Suppressor macrophage treated with lipopolysaccharide for 1 hour (primary cell): ENCODE measurements around the gene CASQ2.
"Not testable (repeated sequence)": the region's sequence is repeated elsewhere in the genome, so short reads cannot be mapped to it uniquely, and the experiment has no call there.

Experiments
- DNase-seq, 3 donors: peaks; one replicate each; pipeline ENCODE4 v3.0.0-alpha.2; 2020 to 2022

Gene CASQ2

DNA sequence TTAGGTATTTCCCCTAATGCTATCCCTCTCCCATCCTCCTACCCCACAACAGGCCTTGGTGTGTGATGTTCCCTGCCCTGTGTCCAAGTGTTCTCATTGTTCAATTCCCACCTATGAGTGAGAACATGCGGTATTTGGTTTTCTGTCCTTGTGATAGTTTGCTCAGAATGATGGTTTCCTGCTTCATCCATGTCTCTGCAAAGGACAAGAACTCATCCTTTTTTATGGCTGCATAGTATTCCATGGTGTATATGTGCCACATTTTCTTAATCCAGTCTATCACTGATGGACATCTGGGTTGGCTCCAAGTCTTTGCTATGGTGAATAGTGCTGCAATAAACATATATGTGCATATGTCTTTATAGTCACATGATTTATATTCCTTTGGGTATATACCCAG is 10.6 kb upstream of the CASQ2 start:
- not testable (repeated sequence) for DNase-seq

DNA sequence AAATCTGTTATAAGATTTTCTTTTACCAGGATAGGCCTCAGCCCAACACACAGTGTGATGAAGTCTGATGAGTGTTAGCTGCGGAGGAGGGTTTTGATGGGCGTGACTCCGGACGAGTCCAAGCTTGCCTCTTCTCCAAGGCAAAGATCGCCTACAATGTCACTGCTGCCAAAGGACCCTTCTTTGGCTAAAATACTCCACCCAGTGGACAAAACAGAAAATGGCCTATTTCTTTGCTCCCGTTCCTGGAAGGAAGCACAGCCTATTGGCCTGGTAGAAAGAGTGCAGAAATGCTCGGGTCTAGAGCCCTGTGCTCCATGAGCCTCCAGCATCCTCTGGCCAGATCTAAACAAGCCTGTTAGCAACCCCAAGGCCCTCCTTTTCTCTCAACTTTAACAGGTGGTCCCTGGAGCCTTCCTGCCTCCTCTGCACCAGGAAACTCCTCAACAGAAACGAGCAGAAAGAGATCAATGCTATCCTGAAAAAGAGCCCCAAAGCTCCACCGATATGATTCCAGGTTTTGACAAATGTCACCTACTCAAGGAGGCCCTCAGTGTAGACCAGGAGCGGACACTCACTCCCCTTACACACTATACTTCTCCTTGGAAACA is 3.4 kb upstream of the CASQ2 start:
- peak; percentile 85 to 90 (median 88) for DNase-seq

DNA sequence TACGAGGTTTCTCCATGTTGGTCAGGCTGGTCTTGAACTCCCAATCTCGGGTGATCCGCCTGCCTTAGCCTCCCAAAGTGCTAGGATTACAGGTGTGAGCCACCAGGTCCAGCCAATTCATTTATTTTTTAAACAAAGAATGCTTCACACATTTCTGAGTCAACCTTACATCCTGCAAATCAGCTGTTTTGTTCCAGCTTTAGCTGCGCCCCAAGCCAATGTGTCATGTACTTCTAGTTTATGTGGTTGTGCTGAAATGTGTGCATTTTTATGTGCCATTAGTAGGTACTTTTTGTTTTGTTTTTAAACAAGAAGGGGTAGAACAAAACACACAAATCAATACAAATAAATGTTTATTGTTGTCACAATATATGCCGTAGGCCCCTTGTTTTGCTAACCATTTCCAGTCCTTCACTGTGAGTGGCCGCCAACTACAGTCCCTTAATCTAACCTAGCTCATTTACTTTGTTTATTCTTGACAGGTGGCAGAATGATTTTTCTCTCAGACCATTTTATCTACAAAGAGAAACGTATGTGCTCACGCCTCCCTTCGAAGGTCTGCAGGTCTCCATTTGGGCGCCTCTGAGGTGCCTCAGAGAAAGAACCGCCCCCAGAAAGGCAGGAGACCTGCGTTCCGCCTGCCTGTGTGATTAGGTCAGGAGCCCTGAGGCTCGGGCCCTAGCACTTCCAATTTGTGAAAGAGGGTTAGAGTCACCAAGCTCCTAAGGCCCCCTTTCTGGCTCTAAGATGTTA is 2.8 kb upstream of the CASQ2 start:
- no peak for DNase-seq

DNA sequence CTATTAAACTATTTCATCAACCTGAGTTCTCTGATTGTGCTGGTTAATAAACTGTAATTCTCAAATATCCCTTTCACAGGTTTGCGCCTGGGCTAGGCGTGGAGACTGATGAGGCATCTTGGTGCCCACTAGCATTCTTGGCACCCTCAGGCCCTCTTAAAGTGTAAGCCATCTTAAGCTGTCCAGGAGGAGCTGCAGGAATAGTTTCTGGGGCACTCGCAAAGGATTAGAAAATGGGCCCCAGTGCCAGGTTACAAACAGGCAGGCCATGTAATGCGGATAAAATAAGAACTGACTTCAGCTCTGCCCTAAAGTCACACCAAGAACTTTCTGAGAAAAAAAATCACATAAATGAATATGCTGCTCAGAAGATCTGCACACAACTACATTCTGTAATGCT is 1.1 kb downstream of the CASQ2 start:
- DNase-seq, result no peak

DNA sequence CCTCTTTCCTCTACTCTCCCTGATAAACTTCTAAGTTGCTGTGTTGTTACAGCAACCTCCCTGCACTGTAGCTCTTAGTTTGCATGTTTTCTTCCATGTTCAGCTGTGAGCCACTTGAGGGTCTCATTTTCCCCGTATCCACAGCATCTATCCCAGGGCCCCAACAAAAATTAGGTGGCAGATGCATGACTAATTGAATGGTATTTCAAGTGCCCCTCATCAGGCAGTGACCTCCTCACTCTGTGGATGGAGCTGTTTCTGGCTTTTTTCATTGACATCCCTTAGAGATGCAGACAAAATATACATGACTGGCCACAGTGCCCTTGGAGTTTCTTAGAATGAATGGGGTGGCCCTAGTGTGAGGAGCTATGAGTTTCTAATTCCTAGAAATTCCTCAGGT is 3.4 kb downstream of the CASQ2 start:
- DNase-seq, result no peak

DNA sequence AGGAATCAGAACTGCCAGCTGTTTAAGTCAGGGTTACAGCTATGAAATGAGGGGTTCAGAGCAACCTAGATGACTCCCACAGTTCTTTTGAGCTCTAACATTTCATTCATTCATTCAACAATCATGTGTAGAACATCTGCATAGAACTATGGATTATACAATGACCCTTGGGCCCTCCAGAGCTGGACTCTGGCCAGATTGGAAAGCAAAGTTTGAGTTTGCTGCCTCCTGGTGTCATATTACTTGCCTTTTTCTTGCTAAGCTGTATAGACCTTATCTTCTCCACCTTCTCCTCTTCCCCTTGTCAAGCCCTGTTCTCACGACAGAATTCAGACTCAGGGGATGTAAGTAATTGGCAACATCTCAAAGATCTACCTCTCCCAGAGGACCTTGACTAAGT is 4.0 kb downstream of the CASQ2 start:
- peak; percentile 45 to 58 (median 56) for DNase-seq

DNA sequence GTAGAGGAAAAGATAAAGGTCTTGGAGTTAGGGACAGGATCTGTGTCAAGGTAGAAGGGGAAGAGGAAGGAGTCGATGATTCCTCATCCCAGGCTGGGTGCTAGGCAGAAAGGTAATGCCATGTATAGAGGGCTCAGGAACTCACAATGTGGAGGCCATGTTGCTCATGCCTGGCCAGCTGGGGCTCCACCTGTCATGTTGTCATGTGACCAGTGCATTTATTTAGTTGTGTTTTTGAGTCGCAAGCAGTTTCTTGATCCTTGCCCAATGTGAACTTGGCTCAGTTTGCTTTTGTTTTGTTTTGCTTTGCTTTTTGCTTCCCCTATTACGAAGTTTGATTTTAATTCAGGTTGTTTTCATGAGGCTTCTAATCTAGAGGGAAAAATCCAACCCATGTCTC is 5.7 kb downstream of the CASQ2 start:
- DNase-seq, result no peak

DNA sequence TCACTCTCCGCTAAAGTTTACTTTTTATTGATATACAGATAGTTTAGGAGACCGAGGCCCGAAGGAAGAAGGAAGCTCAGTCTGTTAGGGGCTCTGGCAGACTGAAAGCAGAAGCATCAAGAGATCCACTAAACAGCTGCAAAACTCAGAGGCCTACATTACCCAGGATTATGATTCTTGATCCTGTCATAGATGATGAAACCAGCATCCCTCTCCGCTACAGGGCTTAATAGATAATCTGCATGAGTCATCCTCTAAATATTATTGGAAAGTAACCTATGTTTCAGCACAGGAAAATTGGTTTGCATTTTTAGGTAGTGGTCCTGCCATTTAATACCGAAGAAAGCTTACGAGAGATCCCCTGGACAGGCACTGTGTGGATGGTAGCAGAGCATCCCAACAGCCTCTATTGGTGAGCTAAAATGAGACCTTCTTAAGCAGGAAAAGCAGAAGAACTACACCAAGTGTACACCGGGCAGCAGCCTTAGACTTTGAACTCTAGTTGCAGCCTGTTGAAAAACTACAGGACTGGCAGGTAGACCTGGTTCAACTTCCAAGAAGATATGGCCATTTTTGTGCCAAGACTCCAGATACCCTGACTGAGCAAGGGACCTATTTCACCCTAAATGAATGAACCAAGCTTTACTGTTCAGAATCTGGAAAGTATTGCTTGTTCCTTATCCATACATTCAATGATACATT is 6.8 kb downstream of the CASQ2 start:
- no peak for DNase-seq

DNA sequence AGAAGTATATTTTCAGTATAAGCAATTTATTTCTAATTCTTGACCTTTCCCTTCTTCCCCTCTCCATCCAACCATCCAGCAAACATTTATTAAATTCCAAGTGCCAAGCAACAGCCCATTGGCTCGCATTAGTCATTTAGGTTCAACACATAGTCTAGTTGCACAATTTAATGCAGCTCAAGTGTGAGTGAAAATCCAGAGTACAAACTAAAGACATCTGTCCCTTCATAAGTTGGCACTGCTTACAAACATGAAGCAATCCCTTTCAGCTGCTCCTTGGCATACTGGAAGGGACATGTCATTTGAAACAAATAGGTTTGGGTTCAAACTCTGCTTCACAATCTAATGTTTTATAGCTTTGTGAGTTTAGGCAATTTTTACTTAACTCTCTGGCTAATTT is 10.7 kb downstream of the CASQ2 start:
- no peak for DNase-seq

DNA sequence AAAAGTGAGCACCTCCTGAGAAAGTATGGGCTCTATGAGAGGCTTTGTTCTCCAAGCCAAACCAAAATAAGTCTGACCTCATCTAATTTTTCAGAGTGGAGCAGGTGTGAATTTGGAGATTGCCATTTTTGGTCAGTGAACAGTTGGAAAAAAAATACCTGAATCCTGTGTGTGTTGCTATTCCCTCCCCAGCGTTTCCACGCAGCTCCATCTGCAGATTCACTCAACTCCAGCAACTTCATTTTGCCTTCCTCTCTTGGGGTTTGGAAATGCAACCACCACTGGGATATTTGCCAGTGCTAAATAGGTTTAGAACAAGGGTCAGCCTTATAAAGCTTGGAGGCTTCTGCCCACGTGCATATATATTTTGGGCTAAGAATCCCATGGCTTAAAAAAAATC is 11.2 kb downstream of the CASQ2 start:
- no peak for DNase-seq

DNA sequence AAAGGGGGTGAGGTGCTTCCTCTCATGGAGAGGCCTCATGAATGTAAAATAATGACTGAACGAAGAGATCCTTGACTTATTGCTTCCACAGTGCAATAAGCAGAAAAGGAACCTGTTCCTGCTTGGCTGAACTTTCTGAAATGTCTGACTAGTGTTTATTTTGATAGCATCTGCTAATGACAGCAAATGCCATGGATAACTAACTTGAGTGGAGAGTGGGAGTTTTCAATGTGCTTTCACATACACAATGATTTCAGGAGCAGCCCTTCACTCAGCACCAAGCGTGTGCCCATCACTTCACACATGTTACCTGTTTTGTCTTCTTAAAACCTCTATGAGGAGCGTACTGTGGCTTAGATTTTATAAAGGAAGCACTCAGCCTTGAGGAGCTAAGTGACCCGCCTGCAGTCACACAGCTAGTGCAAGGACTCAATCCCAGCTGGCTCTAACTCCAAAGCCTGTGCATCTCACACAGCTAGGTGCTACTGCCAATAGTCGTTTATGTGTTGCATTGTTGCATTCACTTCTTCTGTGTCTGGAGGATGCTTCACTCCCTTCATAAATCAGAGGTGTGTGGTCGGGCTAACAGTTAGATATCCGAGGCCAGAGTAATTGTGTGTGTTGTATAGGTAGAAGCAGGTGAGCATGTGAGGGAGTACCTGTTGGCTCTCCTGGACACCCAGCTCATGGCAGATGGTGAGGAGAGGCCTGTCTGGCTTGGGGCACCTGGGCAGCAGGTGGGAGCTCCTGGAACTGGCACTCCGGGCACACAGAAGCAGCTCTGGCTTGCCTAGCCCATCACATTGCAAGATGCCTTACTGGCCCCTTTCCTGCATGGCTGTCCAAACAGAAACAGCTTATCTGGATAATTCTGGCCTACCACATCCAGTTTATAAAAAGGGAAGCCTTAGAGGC is 12.8 kb downstream of the CASQ2 start:
- no peak for DNase-seq

DNA sequence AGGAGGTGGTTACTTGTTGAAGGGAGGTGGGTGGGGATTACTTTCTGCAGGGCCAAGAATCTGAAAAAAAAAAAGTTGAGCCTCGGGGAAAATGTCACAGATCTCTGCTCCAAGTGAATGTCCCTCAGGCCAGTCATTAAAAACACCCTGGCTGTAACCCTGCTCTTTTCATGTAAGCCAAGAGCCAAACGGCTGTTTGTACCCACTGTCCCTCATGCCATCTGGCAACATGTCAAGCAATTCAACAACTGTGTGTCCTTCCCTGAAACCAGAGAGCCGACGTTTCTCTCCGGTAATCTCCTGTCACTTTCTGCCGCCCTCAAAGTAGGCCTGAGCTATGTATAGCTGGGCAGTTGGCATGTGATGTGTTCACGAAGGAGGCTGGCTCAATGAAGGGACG is 14.7 kb downstream of the CASQ2 start:
- no peak for DNase-seq

DNA sequence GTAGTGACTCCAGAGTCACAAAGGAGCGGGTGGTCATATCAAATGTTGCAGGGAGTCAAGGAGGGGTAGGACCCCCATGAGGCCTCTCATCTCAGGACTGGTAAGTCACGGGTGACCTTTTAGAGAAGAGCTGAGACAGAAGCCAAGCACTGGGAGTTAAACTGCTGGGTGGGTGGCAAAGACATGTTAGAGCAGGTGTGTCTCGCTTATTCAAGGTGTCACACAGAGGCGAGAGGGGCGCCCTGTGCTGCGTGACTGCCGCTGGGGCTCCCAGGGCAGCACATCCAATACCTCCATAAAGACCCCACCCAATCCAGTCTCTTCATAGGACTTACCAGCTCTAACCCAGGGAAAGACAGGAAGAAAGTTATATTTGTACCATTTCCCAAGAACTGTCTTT is 15.2 kb downstream of the CASQ2 start:
- no peak for DNase-seq

DNA sequence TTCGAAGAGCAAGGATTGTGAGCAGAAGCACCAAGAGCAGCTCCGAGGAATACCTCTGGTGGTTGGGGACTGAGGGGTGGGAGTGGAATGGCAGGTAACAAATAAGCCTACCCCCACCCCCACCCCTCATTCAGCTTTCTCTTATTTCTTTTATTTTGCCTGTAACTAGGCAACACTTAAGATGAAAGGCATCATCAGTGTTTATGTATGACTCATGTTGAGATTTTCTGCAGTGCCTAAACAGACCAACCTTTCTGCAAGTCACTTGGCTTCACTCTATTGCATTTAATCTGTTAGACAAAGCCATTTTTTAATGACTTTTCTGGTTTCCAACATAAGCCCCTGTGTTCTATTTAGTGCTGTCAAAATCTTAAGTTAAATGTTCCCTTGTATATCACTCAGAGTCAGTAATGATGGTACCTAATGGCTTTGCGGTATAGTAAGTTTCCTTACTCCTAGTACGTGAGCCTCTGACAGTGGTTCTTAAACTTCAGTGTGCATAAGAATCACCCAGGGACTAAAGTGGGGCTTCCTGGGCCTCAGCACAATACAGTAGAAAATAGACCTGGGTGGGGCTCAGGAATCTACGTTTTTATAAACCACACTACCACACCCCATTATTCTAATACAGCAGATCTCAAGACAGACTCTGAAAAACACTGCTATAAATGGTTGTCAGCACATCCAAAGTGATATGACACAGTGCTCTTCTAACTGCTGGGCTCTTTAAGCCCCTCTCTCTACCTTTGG is 19.9 kb downstream of the CASQ2 start:
- no peak for DNase-seq

DNA sequence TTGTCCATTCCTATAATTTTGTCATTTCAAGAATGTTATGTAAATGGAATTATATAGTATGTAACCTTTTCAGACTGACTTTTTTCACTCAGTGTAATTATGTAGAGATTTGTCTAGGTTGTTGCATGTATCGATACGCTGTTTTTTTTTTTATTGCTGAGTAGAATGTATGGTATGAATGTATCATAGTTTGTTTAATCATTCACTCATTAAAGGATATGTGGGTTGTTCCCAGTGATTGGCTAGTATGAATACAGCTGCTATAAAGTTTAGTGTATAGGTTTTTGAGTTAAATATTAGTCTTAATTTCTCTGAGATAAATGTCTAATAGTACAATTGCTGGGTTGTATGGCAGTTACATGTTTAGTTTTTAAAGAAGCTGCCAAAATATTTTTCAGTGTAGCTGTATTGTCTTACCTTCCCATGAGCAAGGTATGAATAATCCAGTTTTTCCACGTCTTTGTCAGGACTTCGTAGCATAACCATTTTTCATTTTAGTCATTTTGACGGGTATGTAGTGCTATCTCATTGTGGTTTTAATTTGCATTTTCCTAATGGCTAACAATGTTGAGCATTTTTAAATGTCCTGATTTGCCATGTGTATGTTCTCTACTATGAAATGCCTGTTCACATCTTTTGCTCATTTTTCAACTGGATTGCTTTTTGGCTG is 22.4 kb downstream of the CASQ2 start:
- DNase-seq, result no peak

DNA sequence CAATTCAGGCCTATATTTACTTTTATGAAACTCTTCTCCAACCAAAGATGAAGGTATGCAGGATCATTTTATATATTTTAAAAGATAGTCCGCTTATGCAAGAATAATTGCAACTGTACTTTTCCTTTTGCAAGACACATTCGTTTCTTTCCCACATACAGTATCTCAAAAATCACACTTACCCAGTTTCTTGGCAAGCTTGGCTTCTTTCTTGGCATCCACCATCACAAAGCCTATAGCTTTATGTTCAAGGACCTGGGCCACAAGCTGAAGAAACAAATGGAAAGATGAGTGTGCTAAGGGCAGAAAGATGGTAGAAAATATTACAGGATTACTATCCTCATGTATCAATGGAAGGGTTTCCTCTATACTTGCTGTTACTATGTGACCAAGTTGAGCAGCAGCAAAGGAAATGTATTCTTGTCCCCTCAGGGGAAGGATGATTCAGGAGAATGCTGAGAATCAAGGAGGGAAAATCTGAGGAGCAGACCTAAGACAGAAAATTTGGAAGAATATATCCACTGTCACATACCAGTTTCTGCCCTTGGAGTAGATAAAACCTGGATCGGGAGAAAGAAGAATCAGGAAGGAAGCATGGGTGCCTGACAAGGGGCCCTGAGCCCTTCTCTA is 23.8 kb downstream of the CASQ2 start:
- DNase-seq, result no peak

DNA sequence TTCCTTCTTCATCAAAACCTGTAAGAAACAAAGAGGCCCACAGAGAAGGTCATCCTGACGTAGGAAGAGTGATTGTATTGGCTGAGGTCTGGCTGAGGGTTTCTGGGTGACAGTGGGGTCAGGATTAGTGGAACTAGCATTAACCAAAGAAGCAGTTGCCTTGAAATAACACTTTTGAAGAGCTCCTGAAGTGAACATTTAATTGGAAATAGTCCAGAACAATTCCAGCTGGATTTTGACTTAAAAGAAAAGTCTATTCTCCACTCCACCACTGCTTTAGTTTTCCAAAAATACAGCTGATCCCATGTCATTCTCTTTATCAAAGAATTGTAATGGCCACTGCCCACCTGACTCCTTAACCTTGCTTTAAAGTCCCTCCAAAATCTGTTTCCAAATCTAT is 27.7 kb downstream of the CASQ2 start:
- no peak for DNase-seq

DNA sequence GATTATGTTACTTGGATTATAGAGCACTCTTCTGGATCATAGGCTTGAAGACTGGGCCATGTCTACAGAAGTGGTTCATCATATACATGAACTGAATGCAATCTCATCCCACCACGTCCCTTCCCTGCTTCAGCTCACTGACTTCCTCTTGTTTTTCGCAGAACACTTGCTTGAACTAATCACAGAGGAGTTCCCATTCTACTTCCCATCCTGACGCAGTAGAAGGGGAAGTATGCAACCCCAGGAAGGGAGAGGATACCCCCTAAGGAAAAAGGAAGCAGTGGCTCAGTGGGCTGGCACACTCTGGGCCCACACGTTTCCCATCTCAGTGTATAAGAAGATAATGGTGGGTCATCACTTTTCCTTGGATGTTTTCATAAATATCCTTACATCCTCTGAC is 36.2 kb downstream of the CASQ2 start:
- DNase-seq, result peak; percentile 84 to 91 (median 85)

DNA sequence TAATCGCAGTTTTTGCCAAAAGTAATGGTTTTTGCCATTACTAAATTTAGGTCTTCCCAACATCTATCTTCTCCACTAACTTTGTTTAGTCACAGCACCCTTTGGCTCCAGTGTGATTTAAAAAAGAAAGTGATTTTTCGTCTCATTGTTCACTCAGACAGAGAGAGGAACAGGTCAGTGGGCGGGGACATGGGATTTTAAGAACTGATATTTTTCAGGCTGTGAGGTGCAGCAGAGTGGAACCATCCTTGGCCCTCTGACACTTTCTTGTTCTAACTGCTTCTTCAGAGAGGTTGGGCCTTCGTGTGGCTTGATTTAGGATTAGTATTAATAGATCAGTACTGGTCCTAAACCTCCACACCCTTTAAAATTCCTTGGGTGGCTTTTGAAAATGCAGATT is 38.8 kb downstream of the CASQ2 start:
- DNase-seq, result peak; percentile 67 to 77 (median 69)

DNA sequence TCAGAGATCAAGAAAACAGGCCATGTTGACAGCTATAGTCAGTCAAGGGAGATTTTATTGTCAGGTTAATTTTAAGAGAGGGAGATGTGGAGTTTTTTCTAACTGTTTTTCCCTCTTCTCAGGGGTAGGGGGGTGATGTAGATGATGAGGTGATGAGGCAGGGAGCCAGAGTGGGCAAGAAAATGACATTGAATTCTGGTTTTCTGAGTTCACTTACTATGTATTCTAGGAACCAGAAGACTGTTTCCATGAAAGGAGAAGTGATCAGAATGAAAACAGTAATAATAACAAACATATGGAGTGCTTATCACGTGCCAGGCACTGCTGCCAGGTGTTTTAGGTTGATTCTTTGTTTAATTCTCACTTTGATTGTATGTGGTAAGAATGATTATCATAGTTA is 40.2 kb downstream of the CASQ2 start:
- DNase-seq, result peak in 1 of 3 donors; percentile 11

DNA sequence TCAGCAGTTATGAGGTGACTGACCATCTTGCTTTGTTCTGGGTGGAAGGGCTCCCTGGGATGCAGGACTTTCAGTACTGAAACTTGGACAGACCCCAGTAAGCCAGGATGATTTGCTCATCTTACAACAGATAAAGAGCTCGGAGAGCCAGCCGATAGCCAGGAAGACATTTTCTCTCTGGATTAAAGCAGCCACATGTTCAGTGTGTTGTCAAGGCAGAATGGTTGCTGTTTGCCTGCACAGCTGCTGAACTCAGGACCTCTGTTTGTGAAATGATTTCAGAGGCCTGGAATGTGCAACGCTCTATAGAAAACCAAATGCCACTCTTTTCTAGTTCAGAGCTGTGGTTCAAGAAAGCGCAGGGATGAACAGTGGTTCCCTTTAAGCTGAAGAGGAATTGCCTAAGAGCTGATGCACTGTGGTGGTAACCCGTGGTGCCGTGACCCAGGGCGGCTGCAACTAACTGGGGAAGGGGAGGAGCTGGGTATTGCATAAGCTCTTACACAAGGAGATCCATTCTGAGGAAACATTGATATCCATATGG is 40.7 kb downstream of the CASQ2 start:
- peak; percentile 91 to 93 (median 93) for DNase-seq
